ENCODE measurements around the gene TTPAL.

Gene TTPAL

GRCh38 chr20:44542890-44543289 lies 67.2 kb downstream of the TTPAL start:
- DNase-seq = no peak

- no peak for DNase-seq
Observed at GRCh38 chr20:44543358-44543757, 67.7 kb downstream of the TTPAL start.
